ENCODE measurements around the gene HPS4.

The HPS4 gene

GRCh38 chr22:26492220-26492619 is 8.6 kb upstream of the HPS4 start:
- Histone ChIP-seq H3K79me1 (ENCODE audit: low read length) (no peaks in the 10 kb centered on the region), H4K5ac (ENCODE audit: low read length) (no peak overlapping the region), H3K4me1 (ENCODE audit: control insufficient read depth, low read depth, low read length) (no peaks in the 10 kb centered on the region), H3K18ac (ENCODE audit: low read length) (no peak overlapping the region), H2AK5ac (ENCODE audit: low read length) (no peak overlapping the region), H3K23ac (ENCODE audit: low read length) (no peak overlapping the region), H3K4me3 (ENCODE audit: low read length) (no peak overlapping the region), H3K27me3 (ENCODE audit: insufficient read depth, low read length, poor library complexity) (no peaks in the 10 kb centered on the region), H3K4me2 (ENCODE audit: low read length) (no peak overlapping the region), H2BK5ac (ENCODE audit: low read length) (no peak overlapping the region), H3K36me3 (ENCODE audit: control insufficient read depth, insufficient read depth, low read length) (peaks cover 49% of the 10 kb centered on the region), H3K27ac (ENCODE audit: low read depth, low read length) (no peak overlapping the region), H4K8ac (ENCODE audit: low read depth, low read length) (no peak overlapping the region), H3K4ac (ENCODE audit: low read depth, low read length) (no peak overlapping the region), H3K9ac (ENCODE audit: low read length) (no peak overlapping the region), H3K79me2 (ENCODE audit: control insufficient read depth, insufficient read depth, low read length) (no peaks in the 10 kb centered on the region), H2BK120ac (ENCODE audit: low read depth, low read length) (no peak overlapping the region), H2BK15ac (replicated peaks; ENCODE audit: low read depth) (no peak overlapping the region), H3K56ac (ENCODE audit: low read length) (no peak overlapping the region)
- no CpG with 5 or more reads among the region's 9 CpGs for WGBS (ENCODE audit: extremely low coverage, insufficient coverage, low lambda C conversion rate)
- no peak for DNase-seq

DNA sequence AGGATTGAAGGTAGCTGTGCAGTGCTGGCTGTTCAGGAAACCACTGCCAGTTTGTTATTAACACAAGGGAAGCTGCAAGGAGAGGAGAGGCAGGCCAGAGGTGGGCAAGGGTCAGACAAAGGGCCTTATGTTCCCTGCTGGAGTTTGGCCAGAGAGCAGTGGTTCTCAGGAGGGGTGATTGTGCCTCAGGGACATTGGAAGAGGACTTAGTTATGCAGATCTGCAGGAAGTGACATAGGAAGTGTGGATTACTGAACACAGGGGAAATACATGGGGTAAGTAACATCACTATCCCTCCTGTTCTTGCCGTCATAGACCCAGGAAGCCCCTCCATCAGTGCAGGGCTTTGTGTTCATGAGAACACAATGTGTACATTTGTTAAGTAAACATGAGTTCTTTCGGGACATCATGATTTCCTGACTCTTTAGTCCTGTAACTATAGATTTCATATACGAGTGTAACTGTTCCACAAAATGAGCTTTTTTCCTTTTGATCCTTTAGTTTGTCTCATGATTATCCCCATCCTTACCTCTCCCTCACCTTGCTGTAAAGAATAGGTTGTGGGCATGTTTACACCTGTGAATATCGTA is 6.0 kb upstream of the HPS4 start:
- H3K27me3 ChIP-seq (ENCODE audit: insufficient read depth, low read length, poor library complexity) = no peaks in the 10 kb centered on the region
- H3K4ac ChIP-seq (ENCODE audit: low read depth, low read length) = no peak overlapping the region
- no peak overlapping the region for H2AK5ac ChIP-seq (ENCODE audit: low read length)
- no peak for DNase-seq
- no peak overlapping the region for H2BK15ac ChIP-seq (replicated peaks; ENCODE audit: low read depth)
- H3K79me1 ChIP-seq (ENCODE audit: low read length) = peaks cover 7% of the 10 kb centered on the region
- WGBS (ENCODE audit: extremely low coverage, insufficient coverage, low lambda C conversion rate) = no CpG with 5 or more reads among the region's 4 CpGs
- H3K4me2 ChIP-seq (ENCODE audit: low read length) = no peak overlapping the region
- H2BK5ac ChIP-seq (ENCODE audit: low read length) = no peak overlapping the region
- no peak overlapping the region for H3K56ac ChIP-seq (ENCODE audit: low read length)
- H3K9ac ChIP-seq (ENCODE audit: low read length) = no peak overlapping the region
- H2BK120ac ChIP-seq (ENCODE audit: low read depth, low read length) = no peak overlapping the region
- peaks cover 9% of the 10 kb centered on the region for H3K79me2 ChIP-seq (ENCODE audit: control insufficient read depth, insufficient read depth, low read length)
- H3K18ac ChIP-seq (ENCODE audit: low read length) = no peak overlapping the region
- H3K23ac ChIP-seq (ENCODE audit: low read length) = no peak overlapping the region
- H3K4me1 ChIP-seq (ENCODE audit: control insufficient read depth, low read depth, low read length) = peaks cover under 1% of the 10 kb centered on the region
- no peak overlapping the region for H4K5ac ChIP-seq (ENCODE audit: low read length)
- H3K4me3 ChIP-seq (ENCODE audit: low read length) = no peak overlapping the region
- H3K36me3 ChIP-seq (ENCODE audit: control insufficient read depth, insufficient read depth, low read length) = peaks cover 34% of the 10 kb centered on the region
- H3K27ac ChIP-seq (ENCODE audit: low read depth, low read length) = no peak overlapping the region
- H4K8ac ChIP-seq (ENCODE audit: low read depth, low read length) = no peak overlapping the region

GRCh38 chr22:26487996-26488395 is 4.4 kb upstream of the HPS4 start:
- H3K23ac ChIP-seq (ENCODE audit: low read length) = no peak overlapping the region
- no peak overlapping the region for H3K18ac ChIP-seq (ENCODE audit: low read length)
- H3K79me2 ChIP-seq (ENCODE audit: control insufficient read depth, insufficient read depth, low read length) = peaks cover 16% of the 10 kb centered on the region
- H2BK5ac ChIP-seq (ENCODE audit: low read length) = no peak overlapping the region
- WGBS (ENCODE audit: extremely low coverage, insufficient coverage, low lambda C conversion rate) = no CpG with 5 or more reads among the region's 3 CpGs
- no peak overlapping the region for H3K56ac ChIP-seq (ENCODE audit: low read length)
- no peak overlapping the region for H3K4me3 ChIP-seq (ENCODE audit: low read length)
- DNase-seq = no peak
- H4K8ac ChIP-seq (ENCODE audit: low read depth, low read length) = no peak overlapping the region
- no peak overlapping the region for H2AK5ac ChIP-seq (ENCODE audit: low read length)
- H2BK120ac ChIP-seq (ENCODE audit: low read depth, low read length) = no peak overlapping the region
- H3K36me3 ChIP-seq (ENCODE audit: control insufficient read depth, insufficient read depth, low read length) = peaks cover 24% of the 10 kb centered on the region
- H3K9ac ChIP-seq (ENCODE audit: low read length) = no peak overlapping the region
- peaks cover 4% of the 10 kb centered on the region for H3K4me1 ChIP-seq (ENCODE audit: control insufficient read depth, low read depth, low read length)
- no peak overlapping the region for H3K27ac ChIP-seq (ENCODE audit: low read depth, low read length)
- no peak overlapping the region for H3K4me2 ChIP-seq (ENCODE audit: low read length)
- peaks cover 10% of the 10 kb centered on the region for H3K79me1 ChIP-seq (ENCODE audit: low read length)
- no peak overlapping the region for H4K5ac ChIP-seq (ENCODE audit: low read length)
- no peak overlapping the region for H3K4ac ChIP-seq (ENCODE audit: low read depth, low read length)
- H2BK15ac ChIP-seq (replicated peaks; ENCODE audit: low read depth) = no peak overlapping the region
- H3K27me3 ChIP-seq (ENCODE audit: insufficient read depth, low read length, poor library complexity) = no peaks in the 10 kb centered on the region

- no CpG with 5 or more reads among the region's 5 CpGs for WGBS (ENCODE audit: extremely low coverage, insufficient coverage, low lambda C conversion rate)
- H2BK15ac ChIP-seq (replicated peaks; ENCODE audit: low read depth) = no peak overlapping the region
- H2AK5ac ChIP-seq (ENCODE audit: low read length) = no peak overlapping the region
- no peak overlapping the region for H3K4ac ChIP-seq (ENCODE audit: low read depth, low read length)
- peaks cover 14% of the 10 kb centered on the region for H3K79me1 ChIP-seq (ENCODE audit: low read length)
- no peak overlapping the region for H3K4me2 ChIP-seq (ENCODE audit: low read length)
- no peaks in the 10 kb centered on the region for H3K27me3 ChIP-seq (ENCODE audit: insufficient read depth, low read length, poor library complexity)
- no peak for DNase-seq
- H3K4me1 ChIP-seq (ENCODE audit: control insufficient read depth, low read depth, low read length) = peaks cover 4% of the 10 kb centered on the region
- peaks cover 16% of the 10 kb centered on the region for H3K36me3 ChIP-seq (ENCODE audit: control insufficient read depth, insufficient read depth, low read length)
- no peak overlapping the region for H2BK5ac ChIP-seq (ENCODE audit: low read length)
- no peak overlapping the region for H3K18ac ChIP-seq (ENCODE audit: low read length)
- no peak overlapping the region for H3K27ac ChIP-seq (ENCODE audit: low read depth, low read length)
- no peak overlapping the region for H3K4me3 ChIP-seq (ENCODE audit: low read length)
- no peak overlapping the region for H3K23ac ChIP-seq (ENCODE audit: low read length)
- no peak overlapping the region for H4K5ac ChIP-seq (ENCODE audit: low read length)
- no peak overlapping the region for H3K9ac ChIP-seq (ENCODE audit: low read length)
- H3K56ac ChIP-seq (ENCODE audit: low read length) = no peak overlapping the region
- no peak overlapping the region for H4K8ac ChIP-seq (ENCODE audit: low read depth, low read length)
- H3K79me2 ChIP-seq (ENCODE audit: control insufficient read depth, insufficient read depth, low read length) = peaks cover 16% of the 10 kb centered on the region
- H2BK120ac ChIP-seq (ENCODE audit: low read depth, low read length) = no peak overlapping the region
Measured at GRCh38 chr22:26486394-26486793, 2.8 kb upstream of the HPS4 start.

DNA sequence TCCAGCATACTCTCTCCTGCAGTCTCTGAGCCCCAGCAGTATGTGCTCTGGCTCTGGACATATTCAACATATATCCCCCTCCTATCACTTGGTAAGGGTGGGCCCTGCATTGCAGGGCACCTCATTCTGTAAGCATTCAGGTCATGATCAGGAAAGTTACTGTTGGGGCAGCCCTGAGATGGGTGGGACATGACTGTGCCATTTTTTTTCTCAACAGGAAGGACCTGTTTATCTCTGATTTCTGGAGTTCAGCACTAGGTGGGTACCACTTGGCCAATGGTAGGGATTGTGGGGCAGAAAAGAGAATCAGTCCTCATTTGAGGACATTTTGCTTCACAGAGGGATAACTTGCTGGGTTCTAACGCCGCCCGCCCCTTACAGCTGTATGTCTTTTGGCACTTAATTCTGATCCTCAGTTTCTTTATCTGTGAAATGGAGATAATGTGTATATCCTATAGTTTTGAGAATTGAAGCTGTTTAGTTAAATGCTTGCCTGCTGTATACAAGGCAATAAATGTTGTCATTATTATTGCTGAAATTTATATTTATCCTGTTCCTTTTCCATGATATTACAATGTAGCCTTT is 2.3 kb upstream of the HPS4 start:
- no peak for DNase-seq

GRCh38 chr22:26485013-26485412 is 1.4 kb upstream of the HPS4 start:
- H4K8ac ChIP-seq (ENCODE audit: low read depth, low read length) = no peak overlapping the region
- H3K56ac ChIP-seq (ENCODE audit: low read length) = no peak overlapping the region
- H2BK5ac ChIP-seq (ENCODE audit: low read length) = no peak overlapping the region
- no peak overlapping the region for H2BK15ac ChIP-seq (replicated peaks; ENCODE audit: low read depth)
- no peak for DNase-seq
- no peaks in the 10 kb centered on the region for H3K27me3 ChIP-seq (ENCODE audit: insufficient read depth, low read length, poor library complexity)
- peaks cover 20% of the 10 kb centered on the region for H3K79me1 ChIP-seq (ENCODE audit: low read length)
- peaks cover 13% of the 10 kb centered on the region for H3K36me3 ChIP-seq (ENCODE audit: control insufficient read depth, insufficient read depth, low read length)
- H2AK5ac ChIP-seq (ENCODE audit: low read length) = no peak overlapping the region
- H3K79me2 ChIP-seq (ENCODE audit: control insufficient read depth, insufficient read depth, low read length) = peaks cover 16% of the 10 kb centered on the region
- WGBS (ENCODE audit: extremely low coverage, insufficient coverage, low lambda C conversion rate) = no CpG with 5 or more reads among the region's 7 CpGs
- H3K27ac ChIP-seq (ENCODE audit: low read depth, low read length) = no peak overlapping the region
- no peak overlapping the region for H3K4ac ChIP-seq (ENCODE audit: low read depth, low read length)
- no peak overlapping the region for H3K4me2 ChIP-seq (ENCODE audit: low read length)
- no peak overlapping the region for H3K23ac ChIP-seq (ENCODE audit: low read length)
- H3K9ac ChIP-seq (ENCODE audit: low read length) = no peak overlapping the region
- no peak overlapping the region for H3K4me3 ChIP-seq (ENCODE audit: low read length)
- H3K4me1 ChIP-seq (ENCODE audit: control insufficient read depth, low read depth, low read length) = peaks cover 4% of the 10 kb centered on the region
- no peak overlapping the region for H3K18ac ChIP-seq (ENCODE audit: low read length)
- H2BK120ac ChIP-seq (ENCODE audit: low read depth, low read length) = no peak overlapping the region
- H4K5ac ChIP-seq (ENCODE audit: low read length) = no peak overlapping the region

More for the DNA sequence above, 2.3 kb upstream of the HPS4 start:
- no peak overlapping the region for H3K27ac ChIP-seq (ENCODE audit: low read depth, low read length)
- H2BK5ac ChIP-seq (ENCODE audit: low read length) = no peak overlapping the region
- no peak overlapping the region for H3K18ac ChIP-seq (ENCODE audit: low read length)
- H3K36me3 ChIP-seq (ENCODE audit: control insufficient read depth, insufficient read depth, low read length) = peaks cover 14% of the 10 kb centered on the region
- no CpG with 5 or more reads among the region's 3 CpGs for WGBS (ENCODE audit: extremely low coverage, insufficient coverage, low lambda C conversion rate)
- no peak overlapping the region for H3K4me2 ChIP-seq (ENCODE audit: low read length)
- H3K23ac ChIP-seq (ENCODE audit: low read length) = no peak overlapping the region
- peaks cover 4% of the 10 kb centered on the region for H3K4me1 ChIP-seq (ENCODE audit: control insufficient read depth, low read depth, low read length)
- peaks cover 17% of the 10 kb centered on the region for H3K79me1 ChIP-seq (ENCODE audit: low read length)
- H3K27me3 ChIP-seq (ENCODE audit: insufficient read depth, low read length, poor library complexity) = no peaks in the 10 kb centered on the region
- no peak overlapping the region for H2BK15ac ChIP-seq (replicated peaks; ENCODE audit: low read depth)
- H4K5ac ChIP-seq (ENCODE audit: low read length) = no peak overlapping the region
- no peak overlapping the region for H3K56ac ChIP-seq (ENCODE audit: low read length)
- H2AK5ac ChIP-seq (ENCODE audit: low read length) = no peak overlapping the region
- H4K8ac ChIP-seq (ENCODE audit: low read depth, low read length) = no peak overlapping the region
- no peak overlapping the region for H3K9ac ChIP-seq (ENCODE audit: low read length)
- H3K79me2 ChIP-seq (ENCODE audit: control insufficient read depth, insufficient read depth, low read length) = peaks cover 16% of the 10 kb centered on the region
- no peak overlapping the region for H2BK120ac ChIP-seq (ENCODE audit: low read depth, low read length)
- no peak overlapping the region for H3K4me3 ChIP-seq (ENCODE audit: low read length)
- no peak overlapping the region for H3K4ac ChIP-seq (ENCODE audit: low read depth, low read length)
